GM15510 (cell line): ENCODE measurements around the gene RASAL2.

Source experiments
- POLR2A ChIP-seq: IDR thresholded peaks from 3 replicates; pipeline ENCODE4 v1.6.1; 2011; ENCODE audit warnings: borderline replicate concordance; ENCODE audit not compliant: insufficient read length; ENCODE audit errors: extremely low read depth

The RASAL2 gene

GRCh38 chr1:178417858-178418257 is 324.0 kb downstream of the RASAL2 start:
- no peak for TF ChIP-seq POLR2A

GRCh38 chr1:178418284-178418955 is 324.5 kb downstream of the RASAL2 start:
- no peak for TF ChIP-seq POLR2A

- TF ChIP-seq POLR2A = no peak
These were observed 340.5 kb downstream of the RASAL2 start for GRCh38 chr1:178434360-178434759.

- no peak for TF ChIP-seq POLR2A
These were observed 341.1 kb downstream of the RASAL2 start for GRCh38 chr1:178434899-178435435.

- no peak for TF ChIP-seq POLR2A
These were observed 343.0 kb downstream of the RASAL2 start for GRCh38 chr1:178436899-178437298.

- TF ChIP-seq POLR2A = no peak
These were observed 344.5 kb downstream of the RASAL2 start for GRCh38 chr1:178438432-178438831.

- TF ChIP-seq POLR2A = no peak
These were observed 349.0 kb downstream of the RASAL2 start for GRCh38 chr1:178442925-178443324.

GRCh38 chr1:178450871-178451270 is 357.0 kb downstream of the RASAL2 start:
- TF ChIP-seq POLR2A = no peak

GRCh38 chr1:178451529-178451928 is 357.6 kb downstream of the RASAL2 start:
- no peak for TF ChIP-seq POLR2A

GRCh38 chr1:178452013-178452412 is 358.1 kb downstream of the RASAL2 start:
- no peak for TF ChIP-seq POLR2A

GRCh38 chr1:178456472-178456871 is 362.6 kb downstream of the RASAL2 start:
- no peak for TF ChIP-seq POLR2A

GRCh38 chr1:178457651-178458050 is 363.7 kb downstream of the RASAL2 start:
- no peak for TF ChIP-seq POLR2A

- TF ChIP-seq POLR2A = no peak
These were observed 364.3 kb downstream of the RASAL2 start for GRCh38 chr1:178458203-178458602.

- TF ChIP-seq POLR2A = no peak
These were observed 367.2 kb downstream of the RASAL2 start for GRCh38 chr1:178461104-178461503.

GRCh38 chr1:178461701-178462100 is 367.8 kb downstream of the RASAL2 start:
- no peak for TF ChIP-seq POLR2A

GRCh38 chr1:178464141-178464540 is 370.2 kb downstream of the RASAL2 start:
- no peak for TF ChIP-seq POLR2A
